Hepatocyte (in vitro differentiated cells): Measurements from ENCODE around the gene MED13L.

ENCODE experiments used
- EZH2 ChIP-seq: fragments of 200-600 bp; sonication (generic); IDR thresholded peaks from 2 replicates; pipeline ENCODE4 v1.6.1; 2016; ENCODE audit warnings: antibody characterized with exemption, mild to moderate bottlenecking, borderline replicate concordance
- EZH2phosphoT487 ChIP-seq: fragments of 200-600 bp; sonication (generic); IDR thresholded peaks from one replicate; pipeline ENCODE4 v1.6.1; 2018; ENCODE audit warnings: antibody characterized with exemption, mild to moderate bottlenecking, low read depth, moderate library complexity; ENCODE audit not compliant: unreplicated experiment, severe bottlenecking
- TF ChIP-seq, protein P1 (sequence below): fragments of 200-600 bp; sonication (generic); IDR thresholded peaks from 2 replicates; pipeline ENCODE4 v1.5.1; 2016; ENCODE audit warnings: antibody characterized with exemption, mild to moderate bottlenecking; ENCODE audit not compliant: poor library complexity

- TF ChIP-seq, protein P1, sequence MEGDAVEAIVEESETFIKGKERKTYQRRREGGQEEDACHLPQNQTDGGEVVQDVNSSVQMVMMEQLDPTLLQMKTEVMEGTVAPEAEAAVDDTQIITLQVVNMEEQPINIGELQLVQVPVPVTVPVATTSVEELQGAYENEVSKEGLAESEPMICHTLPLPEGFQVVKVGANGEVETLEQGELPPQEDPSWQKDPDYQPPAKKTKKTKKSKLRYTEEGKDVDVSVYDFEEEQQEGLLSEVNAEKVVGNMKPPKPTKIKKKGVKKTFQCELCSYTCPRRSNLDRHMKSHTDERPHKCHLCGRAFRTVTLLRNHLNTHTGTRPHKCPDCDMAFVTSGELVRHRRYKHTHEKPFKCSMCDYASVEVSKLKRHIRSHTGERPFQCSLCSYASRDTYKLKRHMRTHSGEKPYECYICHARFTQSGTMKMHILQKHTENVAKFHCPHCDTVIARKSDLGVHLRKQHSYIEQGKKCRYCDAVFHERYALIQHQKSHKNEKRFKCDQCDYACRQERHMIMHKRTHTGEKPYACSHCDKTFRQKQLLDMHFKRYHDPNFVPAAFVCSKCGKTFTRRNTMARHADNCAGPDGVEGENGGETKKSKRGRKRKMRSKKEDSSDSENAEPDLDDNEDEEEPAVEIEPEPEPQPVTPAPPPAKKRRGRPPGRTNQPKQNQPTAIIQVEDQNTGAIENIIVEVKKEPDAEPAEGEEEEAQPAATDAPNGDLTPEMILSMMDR = no peak
- TF ChIP-seq EZH2 (no peak), EZH2phosphoT487 (no peak)
These were observed 17.5 kb downstream of the MED13L start for GRCh38 chr12:116259800-116260577.
